Measurements from ENCODE around the gene DPP6. TPM values are rescaled to one million over a fixed set of nuclear protein-coding genes. Genes with fewer than 3 reads are reported as not detected.
"Not testable (repeated sequence)": the region's sequence is repeated elsewhere in the genome, so short reads cannot be mapped to it uniquely, and the experiment has no call there.

DPP6 gene
- total RNA-seq, 1 donor from 2014 or later: 56.3 TPM

GRCh38 chr7:154922472-154922871 lies 870.3 kb downstream of the DPP6 start:
- FAIRE-seq: not testable (repeated sequence)

GRCh38 chr7:154927624-154928125 lies 875.5 kb downstream of the DPP6 start:
- DNase-seq (ENCODE audit: low spot score in 2 of 2) (peak in 1 of 2 donors; percentile 45), FAIRE-seq (peak; percentile 84)

More at GRCh38 chr7:154922472-154922871, 870.3 kb downstream of the DPP6 start:
- DNase-seq (ENCODE audit: low spot score in 2 of 2): not testable (repeated sequence)

- peak; percentile 83 for FAIRE-seq
- DNase-seq (ENCODE audit: low spot score in 2 of 2): peak in 1 of 2 donors; percentile 47
Measured at GRCh38 chr7:154928136-154929005, 876.2 kb downstream of the DPP6 start.

- no peak for DNase-seq (ENCODE audit: low spot score in 2 of 2)
- FAIRE-seq: no peak
Measured at GRCh38 chr7:154929006-154929726, 877.0 kb downstream of the DPP6 start.

GRCh38 chr7:154931906-154932305 lies 879.7 kb downstream of the DPP6 start:
- no peak for FAIRE-seq
- DNase-seq (ENCODE audit: low spot score in 2 of 2): no peak

GRCh38 chr7:154934353-154934952 lies 882.3 kb downstream of the DPP6 start:
- not testable (repeated sequence) for FAIRE-seq; DNase-seq (ENCODE audit: low spot score in 2 of 2)

- FAIRE-seq (no peak), DNase-seq (ENCODE audit: low spot score in 2 of 2) (no peak)
Measured at GRCh38 chr7:154937837-154938236, 885.6 kb downstream of the DPP6 start.

GRCh38 chr7:154942691-154943090 lies 890.5 kb downstream of the DPP6 start:
- FAIRE-seq (no peak), DNase-seq (ENCODE audit: low spot score in 2 of 2) (no peak)
